ENCODE data around the gene PHF20. TPM values are rescaled to one million over a fixed set of nuclear protein-coding genes. Genes with fewer than 3 reads are reported as not detected.

The PHF20 gene
- total RNA-seq (2021; fragmentation: NEBNext Ultra II Directional; extraction: Animal tissue kit (Norgen Biotek cat#: 25700)) (70.1 and 70.3 TPM in 2 replicates), polyA plus RNA-seq (2011; rRNA removed) (25.6 and 39.9 TPM in 2 replicates), polyA minus RNA-seq (2011; rRNA and poly(A)+ RNA removed) (67.2 and 70.5 TPM in 2 replicates)
- polyA plus RNA-seq (2011; cell fraction: cytosol; rRNA removed), result 38.5 TPM
- polyA plus RNA-seq (2011; cell fraction: nucleus; rRNA removed), result 80.9 TPM
- polyA plus RNA-seq (2012, experiment 1 of 2), result 36.4 to 52.6 TPM (median 38.6 TPM) in 4 replicates
- 11.6 TPM for polyA plus RNA-seq (2012, experiment 2 of 2)
- polyA plus RNA-seq (2013, experiment 1 of 2), result 38.4 TPM
- polyA plus RNA-seq (2013, experiment 2 of 2), result 38.0 TPM
- 45.4 TPM for polyA minus RNA-seq (2011; cell fraction: cytosol; rRNA and poly(A)+ RNA removed)
- 86.3 TPM for polyA minus RNA-seq (2011; cell fraction: nucleus; rRNA and poly(A)+ RNA removed)
- long read RNA-seq, experiment 1, full-length matches to known transcripts, result 11 of 38 reads
- long read RNA-seq, experiment 1, partial matches to known transcripts, result 16 of 38 reads
- long read RNA-seq, experiment 1, other reads (novel, unspliced or antisense), result 11 of 38 reads
- long read RNA-seq, experiment 2, transcript PHF20-202 (12 exons, 1,814 nt), result major isoform, 5 of 86 reads
- long read RNA-seq, experiment 2, partial matches to known transcripts, result 62 of 86 reads
- long read RNA-seq, experiment 2, other reads (novel, unspliced or antisense), result 18 of 86 reads

DNA sequence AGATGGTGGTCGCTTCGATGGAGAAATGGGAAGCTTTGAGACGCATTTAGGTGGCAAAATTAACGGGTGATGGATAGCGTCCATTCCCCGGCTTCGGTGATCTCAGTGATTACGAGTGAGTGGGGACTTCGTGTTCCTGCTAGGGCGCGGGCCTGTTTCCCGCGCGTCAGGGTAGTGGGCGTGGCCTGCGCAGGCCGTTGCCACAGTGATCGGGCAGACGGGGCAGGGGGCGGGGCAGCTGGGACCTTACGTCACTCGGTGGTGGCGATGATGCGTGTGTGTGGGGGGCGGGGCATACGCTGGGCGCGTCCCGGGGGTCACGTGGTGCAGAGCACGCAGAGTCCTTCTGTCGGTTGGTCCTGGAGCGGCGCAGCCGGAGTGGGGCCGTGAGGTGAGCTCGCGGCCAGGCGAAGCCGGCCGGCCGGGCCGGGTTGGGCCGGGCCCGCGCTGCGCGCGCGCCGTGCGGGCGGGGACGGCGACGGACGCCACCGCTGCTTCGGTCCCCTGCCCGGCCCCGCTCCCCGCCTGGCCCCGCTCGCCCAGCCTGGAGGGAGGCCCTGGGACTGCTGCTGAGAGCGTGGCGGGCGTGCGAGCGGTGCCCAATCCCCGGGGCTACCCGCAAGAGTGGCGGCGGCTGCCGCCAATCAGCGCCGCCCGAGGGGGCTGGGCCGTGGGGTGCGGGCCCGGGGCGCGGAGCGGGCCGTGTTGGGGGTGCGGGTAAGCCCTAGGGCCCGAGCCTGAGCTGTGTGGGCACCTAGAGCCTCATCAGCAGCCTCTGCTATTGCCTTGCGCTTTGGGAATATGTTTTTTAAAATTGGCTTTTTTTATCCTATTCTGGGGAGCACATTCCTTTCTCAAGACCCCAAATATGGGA, at the start of gene PHF20:
Gene PHF20, plus strand, starts transcription at position 327 of the 874 bp plus-strand sequence. CDS start 29,508 bp downstream, outside the sequence.
- Histone ChIP-seq H4K20me1 (replicated peaks in 1 of 2; ENCODE audit: control insufficient read depth in 1 of 2, insufficient read depth in 2 of 2, low read length in 2 of 2) (peaks cover 2 to 6% of the 10 kb centered on the region in 2 experiments), H3K4ac (replicated peaks; ENCODE audit: insufficient read length, low read depth, low read length) (no peak within 1 kb of the TSS), H2AFZ (ENCODE audit: low read length) (peak within 1 kb of the TSS; percentile 84), H3K14ac (ENCODE audit: insufficient read length) (no peak within 1 kb of the TSS), H3K18ac (ENCODE audit: extremely low read depth, low read length) (peak within 1 kb of the TSS; percentile 76), H3K4me2 (ENCODE audit: insufficient read depth in 1 of 2, low read depth in 2 of 2, low read length in 2 of 2) (peak within 1 kb of the TSS; percentile 82 to 84), H3K9me3 (ENCODE audit: insufficient read depth in 2 of 2, low read depth in 1 of 2, low read length in 1 of 2) (no peaks in the 10 kb centered on the region), H2BK12ac (ENCODE audit: low read depth, low read length) (peak within 1 kb of the TSS; percentile 92), H3K23me2 (ENCODE audit: low read depth, low read length) (peaks cover 4% of the 10 kb centered on the region; the same call in 1 of the 2 replicates), H3K27ac (ENCODE audit: low read depth, low read length) (peak within 1 kb of the TSS; percentile 78; the same call in 1 of the 2 replicates), H3K4me3 (ENCODE audit: extremely low read depth in 1 of 4, insufficient read depth in 2 of 4, low read depth in 3 of 4, low read length in 4 of 4) (peak within 1 kb of the TSS; percentile 65 to 82 (median 78)), H3K79me2 (ENCODE audit: control insufficient read depth in 1 of 2, insufficient read depth in 2 of 2, low read length in 2 of 2) (peaks cover 12 to 44% of the 10 kb centered on the region in 2 experiments; a peak in 3 of 4 replicates), H4K5ac (ENCODE audit: insufficient read length, low read depth, low read length) (no peak within 1 kb of the TSS), H4K8ac (ENCODE audit: extremely low read depth, insufficient read depth, low read length) (peak within 1 kb of the TSS; percentile 75; the same call in 1 of the 2 replicates), H3K27me3 (replicated peaks in 1 of 4; ENCODE audit: control insufficient read depth in 3 of 4, extremely low read depth in 1 of 4, insufficient read depth in 3 of 4, low read length in 3 of 4) (peaks cover 5 to 9% (median 9%) of the 10 kb centered on the region in 4 experiments), H3K79me1 (ENCODE audit: low read depth, low read length) (peaks cover 6% of the 10 kb centered on the region), H2BK120ac (replicated peaks; ENCODE audit: low read depth, low read length) (no peak within 1 kb of the TSS), H3K9ac (replicated peaks in 1 of 4; ENCODE audit: extremely low read depth in 1 of 4, low read depth in 3 of 4, low read length in 3 of 4) (peak within 1 kb of the TSS; percentile 67 to 99 (median 82)), H2BK5ac (ENCODE audit: low read depth, low read length) (peak within 1 kb of the TSS; percentile 24; the same call in 1 of the 2 replicates), H2BK15ac (ENCODE audit: low read length) (peak within 1 kb of the TSS; percentile 81; the same call in 1 of the 2 replicates), H3K4me1 (replicated peaks in 1 of 4; ENCODE audit: control insufficient read depth in 3 of 4, insufficient read depth in 4 of 4, low read length in 3 of 4) (peaks cover 7 to 16% (median 12%) of the 10 kb centered on the region in 4 experiments), H2BK20ac (ENCODE audit: low read length) (0 out of 2 replicates have a peak within 1 kb of the TSS, but pooled peaks have one; percentile 90), H4K91ac (replicated peaks; ENCODE audit: insufficient read length, low read length) (no peak within 1 kb of the TSS), H3K23ac (ENCODE audit: insufficient read length) (no peak within 1 kb of the TSS), H3K56ac (replicated peaks; ENCODE audit: insufficient read length, low read depth, low read length) (peak within 1 kb of the TSS; percentile 33), H3K36me3 (ENCODE audit: control insufficient read depth in 2 of 4, insufficient read depth in 4 of 4, low read length in 3 of 4) (peaks cover 0 to 5% (median 2%) of the 10 kb centered on the region in 4 experiments; a peak in 1 of 8 replicates), H2AK5ac (ENCODE audit: low read depth, low read length) (no peak within 1 kb of the TSS; the same call in 1 of the 2 replicates)
- FAIRE-seq, result no peak
- DNase-seq (ENCODE audit: low read depth in 1 of 2, low spot score in 2 of 2), result peak; percentile 92 to 97
- WGBS, 2 experiments (ENCODE audit: extremely low coverage in 1 of 2, insufficient coverage in 1 of 2, insufficient read length in 1 of 2, insufficient replicate concordance in 2 of 2, low coverage in 1 of 2, low lambda C conversion rate in 2 of 2, missing lambda C conversion rate in 1 of 2), result 8% methylated on average over 45 of the region's 87 CpGs; no CpG with 5 or more reads in 1 of the 2 experiments
- ChIA-PET POLR2A (ENCODE audit: partially characterized antibody) (interaction anchor here (0.6 to 10.6 kb wide), 26 partner anchors 10 to 544 kb away, joined by 3 to 167 read pairs (median 3); partner anchors contain the start of genes NFS1, RBM39, ROMO1 and SCAND1), CTCF (ENCODE audit: partially characterized antibody) (interaction anchor here (0.5 to 1.4 kb wide), 3 partner anchors 24 to 183 kb away, joined by 3 to 4 read pairs (median 3); no protein-coding TSS in a partner anchor)
- TF ChIP-seq SIX5 (IDR thresholded peaks at IDR 0.05; ENCODE audit: low read depth, low read length) (no peak), SAP30 (IDR thresholded peaks at IDR 0.05; ENCODE audit: insufficient read depth, insufficient replicate concordance, low read length) (no peak), CBX5 (IDR thresholded peaks at IDR 0.05; ENCODE audit: low read depth, low read length) (no peak), TAF1 (IDR thresholded peaks at IDR 0.05; ENCODE audit: low read depth, low read length) (peak; percentile 89), POU5F1 (IDR thresholded peaks at IDR 0.05; ENCODE audit: low read depth, low read length) (no peak), RNF2 (IDR thresholded peaks at IDR 0.05; ENCODE audit: borderline replicate concordance, low read depth, low read length, missing control alignments, poor library complexity, severe bottlenecking) (no peak)
